ENCODE results near the gene POLR1D.
"Not testable (repeated sequence)": the region's sequence is repeated elsewhere in the genome, so short reads cannot be mapped to it uniquely, and the experiment has no call there.

Gene POLR1D

DNA sequence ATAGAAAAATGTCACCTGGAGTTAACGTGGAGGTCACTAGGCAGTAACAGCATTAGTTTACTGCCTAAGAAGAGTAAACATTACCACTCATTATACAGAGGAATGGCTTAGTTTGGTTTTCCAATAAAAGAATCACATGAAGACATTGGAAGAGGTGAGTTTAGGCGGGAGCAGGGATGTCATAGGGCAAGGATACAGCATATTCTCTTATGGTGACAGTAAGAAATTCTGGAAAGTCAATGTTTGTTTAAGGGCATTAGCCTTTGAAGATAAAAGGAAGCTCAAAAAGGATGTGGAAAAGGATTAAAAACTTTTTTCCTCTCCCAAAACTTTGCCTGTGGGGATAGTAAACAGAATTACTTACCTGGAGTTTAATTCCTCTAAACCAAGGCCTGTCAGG lies 4.1 kb downstream of the POLR1D start:
- Histone ChIP-seq H2AFZ (ENCODE audit: low read depth, low read length) (no peak overlapping the region), H3K9me3 (ENCODE audit: insufficient read depth, low read length) (no peaks in the 10 kb centered on the region), H3K4me2 (ENCODE audit: low read length) (no peak overlapping the region), H3K27me3 (ENCODE audit: low read depth, low read length) (no peaks in the 10 kb centered on the region), H3K9ac (ENCODE audit: low read length) (no peak overlapping the region), H3K79me2 (ENCODE audit: low read length) (peaks cover 98% of the 10 kb centered on the region), H3K36me3 (replicated peaks; ENCODE audit: low read depth, low read length) (peaks cover 58% of the 10 kb centered on the region), H3K27ac (ENCODE audit: low read length) (no peak overlapping the region), H3K4me3 (ENCODE audit: low read length) (no peak overlapping the region), H3K4me1 (ENCODE audit: low read length) (peaks cover 45% of the 10 kb centered on the region), H4K20me1 (ENCODE audit: insufficient read depth, low read length) (peaks cover 68% of the 10 kb centered on the region)
- TF ChIP-seq, protein P1, sequence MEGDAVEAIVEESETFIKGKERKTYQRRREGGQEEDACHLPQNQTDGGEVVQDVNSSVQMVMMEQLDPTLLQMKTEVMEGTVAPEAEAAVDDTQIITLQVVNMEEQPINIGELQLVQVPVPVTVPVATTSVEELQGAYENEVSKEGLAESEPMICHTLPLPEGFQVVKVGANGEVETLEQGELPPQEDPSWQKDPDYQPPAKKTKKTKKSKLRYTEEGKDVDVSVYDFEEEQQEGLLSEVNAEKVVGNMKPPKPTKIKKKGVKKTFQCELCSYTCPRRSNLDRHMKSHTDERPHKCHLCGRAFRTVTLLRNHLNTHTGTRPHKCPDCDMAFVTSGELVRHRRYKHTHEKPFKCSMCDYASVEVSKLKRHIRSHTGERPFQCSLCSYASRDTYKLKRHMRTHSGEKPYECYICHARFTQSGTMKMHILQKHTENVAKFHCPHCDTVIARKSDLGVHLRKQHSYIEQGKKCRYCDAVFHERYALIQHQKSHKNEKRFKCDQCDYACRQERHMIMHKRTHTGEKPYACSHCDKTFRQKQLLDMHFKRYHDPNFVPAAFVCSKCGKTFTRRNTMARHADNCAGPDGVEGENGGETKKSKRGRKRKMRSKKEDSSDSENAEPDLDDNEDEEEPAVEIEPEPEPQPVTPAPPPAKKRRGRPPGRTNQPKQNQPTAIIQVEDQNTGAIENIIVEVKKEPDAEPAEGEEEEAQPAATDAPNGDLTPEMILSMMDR (IDR thresholded peaks at IDR 0.05; ENCODE audit: low read depth, low read length): no peak
- TF ChIP-seq EZH2phosphoT487 (IDR thresholded peaks at IDR 0.05; ENCODE audit: low read depth): no peak

GRCh38 chr13:27627380-27627779 lies 5.7 kb downstream of the POLR1D start:
- H3K4me2 ChIP-seq (ENCODE audit: low read length): peak overlapping the region; percentile 16; the same call in 1 of the 2 replicates
- no peak for TF ChIP-seq EZH2phosphoT487 (IDR thresholded peaks at IDR 0.05; ENCODE audit: low read depth)
- TF ChIP-seq, protein P1 (IDR thresholded peaks at IDR 0.05; ENCODE audit: low read depth, low read length): no peak
- H3K4me3 ChIP-seq (ENCODE audit: low read length): no peak overlapping the region
- no peaks in the 10 kb centered on the region for H3K27me3 ChIP-seq (ENCODE audit: low read depth, low read length)
- peaks cover 71% of the 10 kb centered on the region for H3K36me3 ChIP-seq (replicated peaks; ENCODE audit: low read depth, low read length)
- H3K79me2 ChIP-seq (ENCODE audit: low read length): peaks cover 98% of the 10 kb centered on the region
- H3K9me3 ChIP-seq (ENCODE audit: insufficient read depth, low read length): no peaks in the 10 kb centered on the region
- H4K20me1 ChIP-seq (ENCODE audit: insufficient read depth, low read length): peaks cover 82% of the 10 kb centered on the region
- no peak overlapping the region for H2AFZ ChIP-seq (ENCODE audit: low read depth, low read length)
- no peak overlapping the region for H3K9ac ChIP-seq (ENCODE audit: low read length)
- H3K4me1 ChIP-seq (ENCODE audit: low read length): peaks cover 45% of the 10 kb centered on the region
- H3K27ac ChIP-seq (ENCODE audit: low read length): no peak overlapping the region

DNA sequence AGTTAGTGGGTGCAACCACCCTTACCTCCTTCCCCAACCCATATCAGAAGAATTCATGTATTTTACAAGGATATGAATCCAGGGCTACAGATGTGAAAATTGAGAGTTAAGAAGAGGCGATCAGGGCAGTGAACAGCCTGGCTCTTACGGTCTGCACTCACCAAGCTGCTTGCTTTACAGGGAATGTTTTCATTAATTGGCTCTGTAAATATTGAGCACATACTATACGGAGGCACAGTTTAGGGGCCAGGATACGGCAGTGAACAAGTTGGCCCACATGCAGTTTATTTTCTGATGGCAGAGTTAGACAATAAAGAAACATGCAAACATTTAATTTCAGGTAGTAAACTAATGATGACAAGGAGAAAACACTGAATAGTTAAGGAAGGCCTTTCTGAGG lies 6.4 kb downstream of the POLR1D start:
- H3K9me3 ChIP-seq (ENCODE audit: insufficient read depth, low read length): no peaks in the 10 kb centered on the region
- H4K20me1 ChIP-seq (ENCODE audit: insufficient read depth, low read length): peaks cover 80% of the 10 kb centered on the region
- no peaks in the 10 kb centered on the region for H3K27me3 ChIP-seq (ENCODE audit: low read depth, low read length)
- H3K9ac ChIP-seq (ENCODE audit: low read length): no peak overlapping the region
- peaks cover 43% of the 10 kb centered on the region for H3K4me1 ChIP-seq (ENCODE audit: low read length)
- TF ChIP-seq, protein P1 (IDR thresholded peaks at IDR 0.05; ENCODE audit: low read depth, low read length): no peak
- no peak for TF ChIP-seq EZH2phosphoT487 (IDR thresholded peaks at IDR 0.05; ENCODE audit: low read depth)
- H3K4me2 ChIP-seq (ENCODE audit: low read length): no peak overlapping the region
- peaks cover 71% of the 10 kb centered on the region for H3K36me3 ChIP-seq (replicated peaks; ENCODE audit: low read depth, low read length)
- no peak overlapping the region for H2AFZ ChIP-seq (ENCODE audit: low read depth, low read length)
- no peak overlapping the region for H3K4me3 ChIP-seq (ENCODE audit: low read length)
- H3K79me2 ChIP-seq (ENCODE audit: low read length): peaks cover 97% of the 10 kb centered on the region
- no peak overlapping the region for H3K27ac ChIP-seq (ENCODE audit: low read length)

- peaks cover 43% of the 10 kb centered on the region for H3K4me1 ChIP-seq (ENCODE audit: low read length)
- peaks cover 97% of the 10 kb centered on the region for H3K79me2 ChIP-seq (ENCODE audit: low read length)
- H3K4me2 ChIP-seq (ENCODE audit: low read length); H3K4me3 ChIP-seq (ENCODE audit: low read length); H2AFZ ChIP-seq (ENCODE audit: low read depth, low read length); H3K27ac ChIP-seq (ENCODE audit: low read length); H3K9me3 ChIP-seq (ENCODE audit: insufficient read depth, low read length); H3K27me3 ChIP-seq (ENCODE audit: low read depth, low read length); H3K9ac ChIP-seq (ENCODE audit: low read length): not testable (repeated sequence)
- peaks cover 64% of the 10 kb centered on the region for H3K36me3 ChIP-seq (replicated peaks; ENCODE audit: low read depth, low read length)
- H4K20me1 ChIP-seq (ENCODE audit: insufficient read depth, low read length): peaks cover 78% of the 10 kb centered on the region
Measured at GRCh38 chr13:27628766-27629165, 7.1 kb downstream of the POLR1D start.

- peaks cover 91% of the 10 kb centered on the region for H3K79me2 ChIP-seq (ENCODE audit: low read length)
- peaks cover 67% of the 10 kb centered on the region for H4K20me1 ChIP-seq (ENCODE audit: insufficient read depth, low read length)
Measured at GRCh38 chr13:27631156-27631555, 9.5 kb downstream of the POLR1D start.

More at GRCh38 chr13:27631156-27631555, 9.5 kb downstream of the POLR1D start:
- no peaks in the 10 kb centered on the region for H3K9me3 ChIP-seq (ENCODE audit: insufficient read depth, low read length)
- H3K4me1 ChIP-seq (ENCODE audit: low read length): peaks cover 41% of the 10 kb centered on the region
- H3K36me3 ChIP-seq (replicated peaks; ENCODE audit: low read depth, low read length): peaks cover 42% of the 10 kb centered on the region
- no peaks in the 10 kb centered on the region for H3K27me3 ChIP-seq (ENCODE audit: low read depth, low read length)
- no peak overlapping the region for H3K4me3 ChIP-seq (ENCODE audit: low read length)
- H3K9ac ChIP-seq (ENCODE audit: low read length): no peak overlapping the region
- H2AFZ ChIP-seq (ENCODE audit: low read depth, low read length): no peak overlapping the region
- H3K27ac ChIP-seq (ENCODE audit: low read length): no peak overlapping the region
- no peak overlapping the region for H3K4me2 ChIP-seq (ENCODE audit: low read length)
- TF ChIP-seq, protein P1 (IDR thresholded peaks at IDR 0.05; ENCODE audit: low read depth, low read length): no peak
- no peak for TF ChIP-seq EZH2phosphoT487 (IDR thresholded peaks at IDR 0.05; ENCODE audit: low read depth)

Measured in OCI-LY3 (cell line).